Measurements from ENCODE around the gene LHB.

- TF ChIP-seq POLR2A (IDR thresholded peaks at IDR 0.05; ENCODE audit: low read depth, low read length) (no peak), TAF1 (IDR thresholded peaks at IDR 0.05; ENCODE audit: borderline replicate concordance, low read depth, low read length) (no peak), POLR2AphosphoS5 (IDR thresholded peaks at IDR 0.05; ENCODE audit: low read depth, low read length) (no peak)
Measured at GRCh38 chr19:48985711-48986110, 31.2 kb downstream of the LHB start.

All from GM12892 (cell line).